ENCODE data around the gene TTC17. TPM values are rescaled to one million over a fixed set of nuclear protein-coding genes. Genes with fewer than 3 reads are reported as not detected.

Gene TTC17
- total and polyA plus RNA-seq, 2 of the 4 experiments (the other 2 are of a cell fraction) = 56.3 to 61.3 TPM

GRCh38 chr11:43404406-43404805 lies 45.7 kb downstream of the TTC17 start:
- Histone ChIP-seq H3K4me2 (ENCODE audit: low read depth, low read length) (no peak overlapping the region), H3K9ac (ENCODE audit: low read depth, low read length) (no peak overlapping the region), H3K9me1 (ENCODE audit: insufficient read depth, low read length) (no peaks in the 10 kb centered on the region), H4K8ac (ENCODE audit: low read depth in 2 of 2, low read length in 2 of 2) (no peak overlapping the region), H3K9me3 (ENCODE audit: control insufficient read depth, insufficient read depth, low read length) (no peaks in the 10 kb centered on the region), H4K5ac (ENCODE audit: low read depth, low read length) (no peak overlapping the region), H3K27ac (ENCODE audit: insufficient read depth, low read length) (no peak overlapping the region), H2BK5ac (ENCODE audit: low read depth, low read length, poor library complexity, severe bottlenecking) (no peak overlapping the region), H3K27me3 (ENCODE audit: control insufficient read depth, insufficient read depth, low read length) (no peaks in the 10 kb centered on the region), H2BK120ac (ENCODE audit: low read depth, low read length) (no peak overlapping the region), H2AK5ac (ENCODE audit: low read depth, low read length) (no peak overlapping the region), H4K20me1 (ENCODE audit: insufficient read depth, low read length) (no peaks in the 10 kb centered on the region), H2AFZ (replicated peaks; ENCODE audit: low read length, poor library complexity) (no peak overlapping the region), H3K36me3 (ENCODE audit: control insufficient read depth, insufficient read depth, low read length) (peaks cover 34% of the 10 kb centered on the region), H4K91ac (ENCODE audit: insufficient read depth, low read depth, low read length) (no peak overlapping the region), H3K4ac (ENCODE audit: low read depth, low read length) (no peak overlapping the region), H3K4me1 (ENCODE audit: control insufficient read depth, insufficient read depth, low read length) (0 out of 2 replicates have a peak, but pooled peaks cover under 1% of the 10 kb centered on the region), H3K4me3 (ENCODE audit: insufficient read depth, low read depth, low read length) (no peak overlapping the region), H2AK9ac (replicated peaks; ENCODE audit: low read depth, low read length, poor library complexity) (no peak overlapping the region), H3K14ac (replicated peaks; ENCODE audit: low read depth, low read length) (no peak overlapping the region), H2BK20ac (ENCODE audit: low read depth, low read length) (no peak overlapping the region), H2BK15ac (ENCODE audit: low read depth, low read length) (no peak overlapping the region), H3K79me1 (ENCODE audit: low read depth in 1 of 2, low read length in 2 of 2) (no peaks in the 10 kb centered on the region; a peak in 1 of 4 replicates), H3K18ac (ENCODE audit: low read depth, low read length) (no peak overlapping the region), H3K56ac (ENCODE audit: extremely low read depth, insufficient read depth, low read length) (no peak overlapping the region), H3K23ac (ENCODE audit: low read depth, low read length) (no peak overlapping the region)
- TF ChIP-seq SMC3 (IDR thresholded peaks at IDR 0.05; ENCODE audit: low read depth, low read length) (no peak), POLR2A (IDR thresholded peaks at IDR 0.05; ENCODE audit: low read depth, low read length) (no peak), MAZ (IDR thresholded peaks at IDR 0.05; ENCODE audit: borderline replicate concordance, low read depth, low read length) (no peak), MXI1 (IDR thresholded peaks at IDR 0.05; ENCODE audit: borderline replicate concordance, low read depth, low read length) (no peak), NFE2L2 (IDR thresholded peaks at IDR 0.05; ENCODE audit: low read depth, low read length) (no peak), RCOR1 (IDR thresholded peaks at IDR 0.05; ENCODE audit: insufficient replicate concordance, low read length) (no peak), MAFK (IDR thresholded peaks at IDR 0.05; ENCODE audit: low read depth, low read length) (no peak), FOS (IDR thresholded peaks at IDR 0.05; ENCODE audit: low read depth, low read length) (no peak)
- TF ChIP-seq, protein P1, sequence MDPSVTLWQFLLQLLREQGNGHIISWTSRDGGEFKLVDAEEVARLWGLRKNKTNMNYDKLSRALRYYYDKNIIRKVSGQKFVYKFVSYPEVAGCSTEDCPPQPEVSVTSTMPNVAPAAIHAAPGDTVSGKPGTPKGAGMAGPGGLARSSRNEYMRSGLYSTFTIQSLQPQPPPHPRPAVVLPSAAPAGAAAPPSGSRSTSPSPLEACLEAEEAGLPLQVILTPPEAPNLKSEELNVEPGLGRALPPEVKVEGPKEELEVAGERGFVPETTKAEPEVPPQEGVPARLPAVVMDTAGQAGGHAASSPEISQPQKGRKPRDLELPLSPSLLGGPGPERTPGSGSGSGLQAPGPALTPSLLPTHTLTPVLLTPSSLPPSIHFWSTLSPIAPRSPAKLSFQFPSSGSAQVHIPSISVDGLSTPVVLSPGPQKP (IDR thresholded peaks at IDR 0.05; ENCODE audit: borderline replicate concordance, low read depth, low read length) = no peak
- TF ChIP-seq, protein P2, sequence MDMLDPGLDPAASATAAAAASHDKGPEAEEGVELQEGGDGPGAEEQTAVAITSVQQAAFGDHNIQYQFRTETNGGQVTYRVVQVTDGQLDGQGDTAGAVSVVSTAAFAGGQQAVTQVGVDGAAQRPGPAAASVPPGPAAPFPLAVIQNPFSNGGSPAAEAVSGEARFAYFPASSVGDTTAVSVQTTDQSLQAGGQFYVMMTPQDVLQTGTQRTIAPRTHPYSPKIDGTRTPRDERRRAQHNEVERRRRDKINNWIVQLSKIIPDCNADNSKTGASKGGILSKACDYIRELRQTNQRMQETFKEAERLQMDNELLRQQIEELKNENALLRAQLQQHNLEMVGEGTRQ (IDR thresholded peaks at IDR 0.05; ENCODE audit: low read depth, low read length) = no peak
- intact Hi-C loops (cut with micrococcal nuclease) (no loop called here), dilution Hi-C loops (cut with HindIII; ENCODE audit: low sequenced_read_pairs, unreplicated experiment) (no loop called here), in situ Hi-C loops (cut with MboI; ENCODE audit: low sequenced_read_pairs) (no loop called here)
- ATAC-seq (ENCODE audit: low read depth) = no peak
- BruUV-seq (replicated peaks) = no TSS peak
- ChIA-PET CTCF (interaction anchor here (0.7 kb wide), 1 partner anchor 25 kb away, joined by 10 read pairs; no protein-coding TSS in a partner anchor), POLR2A (ENCODE audit: unreplicated experiment) (no interaction called here)
- DNase-seq = no peak
- no CpG with 5 or more reads among the region's 3 CpGs for WGBS, 2 experiments (ENCODE audit: extremely low coverage in 2 of 2, insufficient read length in 1 of 2)
